Gastroesophageal sphincter (tissue), 3 donors: ENCODE results near the gene ARNT2.

ENCODE experiments used
- CTCF ChIP-seq, 4 experiments: fragments of 200-600 bp in 2 of 4; fragments of 450-650 bp in 2 of 4; sonication (generic) in 1 of 4; IDR thresholded peaks; one replicate each; pipeline ENCODE4 v1.5.1; 2017 to 2019; ENCODE audit warnings: antibody characterized with exemption in 4 of 4, mild to moderate bottlenecking in 2 of 4, moderate library complexity in 2 of 4
- EP300 ChIP-seq: sonication (generic); formaldehyde crosslinking; IDR thresholded peaks from one replicate; pipeline ENCODE4 v1.6.1; 2017; ENCODE audit warnings: antibody characterized with exemption, mild to moderate bottlenecking
- POLR2AphosphoS5 ChIP-seq: sonication (generic); formaldehyde crosslinking; IDR thresholded peaks from one replicate; pipeline ENCODE4 v1.6.1; 2017; ENCODE audit warnings: antibody characterized with exemption

DNA sequence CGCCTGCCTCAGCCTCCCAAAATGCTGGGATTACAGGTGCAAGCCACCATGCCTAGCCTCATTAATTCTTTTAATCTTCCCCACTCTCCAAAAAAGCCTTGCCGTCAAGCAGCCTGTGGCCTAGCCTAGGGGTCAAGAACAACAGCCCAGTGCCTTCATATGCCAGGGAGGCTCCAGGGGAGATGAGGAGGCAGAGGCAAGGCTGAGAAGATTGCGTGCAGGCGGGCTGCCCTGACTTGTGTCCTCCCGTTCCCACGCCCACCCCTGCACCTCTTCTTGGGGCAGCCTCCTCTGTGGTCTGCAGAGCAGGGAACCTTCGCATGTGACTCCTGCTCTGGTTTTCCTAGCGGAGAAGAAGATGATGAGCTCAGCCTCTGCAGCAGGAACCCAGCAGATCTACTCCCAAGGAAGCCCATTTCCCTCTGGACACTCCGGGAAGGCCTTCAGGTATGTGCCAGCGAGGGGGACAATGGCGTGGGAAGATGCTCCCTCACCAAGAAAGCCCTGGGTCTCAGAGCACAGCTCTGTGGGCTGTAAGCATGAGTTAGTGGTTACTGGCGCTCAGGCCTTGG lies 172.4 kb downstream of the ARNT2 start:
- no peak for TF ChIP-seq CTCF (IDR thresholded peaks at IDR 0.05)
- no peak for TF ChIP-seq EP300
- no peak for TF ChIP-seq POLR2AphosphoS5
